Activated T-cell treated with anti-CD3 and anti-CD28 coated beads, Interleukin-2, amount 50 U/mL, for 24 hours (primary cell): Measurements from ENCODE around the gene MAPK9.
"Not testable (repeated sequence)": the region's sequence is repeated elsewhere in the genome, so short reads cannot be mapped to it uniquely, and the experiment has no call there.

ENCODE experiments used
- DNase-seq: peaks from one replicate; pipeline ENCODE4 v3.0.0-alpha.2; 2020
- H3K27ac Mint-ChIP-seq: 2 replicates; pipeline ENCODE4 v1.8.0; 2020; ENCODE audit warnings: mild to moderate bottlenecking, mixed read lengths
- H3K27me3 Mint-ChIP-seq: 2 replicates; pipeline ENCODE4 v1.8.0; 2020; ENCODE audit warnings: mixed read lengths
- H3K36me3 Mint-ChIP-seq: 2 replicates; pipeline ENCODE4 v1.8.0; 2020; ENCODE audit warnings: low read depth, mixed read lengths
- H3K4me1 Mint-ChIP-seq: 2 replicates; pipeline ENCODE4 v1.8.0; 2020; ENCODE audit warnings: low read depth, mixed read lengths
- H3K4me3 Mint-ChIP-seq: 2 replicates; pipeline ENCODE4 v1.8.0; 2020; ENCODE audit warnings: mild to moderate bottlenecking, moderate library complexity, mixed read lengths
- H3K9me3 Mint-ChIP-seq: 2 replicates; pipeline ENCODE4 v1.8.0; 2020; ENCODE audit warnings: mixed read lengths

Gene MAPK9

DNA sequence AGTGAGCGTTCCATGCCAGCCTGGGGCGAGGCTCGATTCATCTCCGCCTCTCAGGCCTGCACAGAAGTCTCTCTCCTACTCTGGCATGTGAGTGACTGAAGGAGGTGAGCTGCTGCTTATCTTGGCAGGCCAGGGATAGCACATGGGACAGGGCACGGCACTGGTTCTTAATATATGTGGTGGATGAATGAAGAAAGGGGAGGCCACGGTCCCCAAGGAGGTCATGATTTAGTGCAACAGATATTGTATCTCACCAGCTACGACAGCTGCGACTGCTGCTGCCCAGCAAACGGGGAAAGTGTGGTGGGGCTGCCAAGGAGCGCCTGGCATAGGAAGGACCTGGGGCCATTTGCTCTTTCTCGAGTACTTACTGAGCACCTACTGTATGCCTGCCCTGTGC is 19.3 kb upstream of the MAPK9 start:
- Mint-ChIP-seq H3K4me1 (no peaks in the 10 kb centered on the region), H3K36me3 (no peaks in the 10 kb centered on the region), H3K27me3 (no peaks in the 10 kb centered on the region), H3K27ac (no peak overlapping the region), H3K4me3 (no peak overlapping the region), H3K9me3 (no peaks in the 10 kb centered on the region)
- no peak for DNase-seq

DNA sequence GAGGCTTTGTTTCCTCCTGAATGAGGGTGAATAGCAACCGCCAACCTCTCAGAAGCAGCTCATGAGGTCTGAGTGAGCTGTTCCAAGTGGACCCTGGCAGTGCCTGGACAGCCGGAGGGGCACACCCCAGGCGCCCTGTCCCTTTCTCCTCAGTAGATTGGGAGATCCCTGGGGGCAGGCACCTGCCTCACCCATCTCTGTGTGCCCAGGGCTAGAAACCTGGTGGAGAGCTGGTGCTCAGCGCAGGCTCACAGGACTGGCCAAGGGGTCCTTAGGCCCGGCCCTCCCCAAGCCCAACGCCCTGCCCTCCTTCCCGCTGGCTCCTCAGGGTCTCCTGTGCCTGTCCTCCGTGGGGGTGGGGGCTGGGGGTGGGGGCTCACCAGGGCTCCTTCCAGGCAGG is 14.9 kb upstream of the MAPK9 start:
- H3K36me3 Mint-ChIP-seq, result no peaks in the 10 kb centered on the region
- H3K4me1 Mint-ChIP-seq, result no peaks in the 10 kb centered on the region
- no peaks in the 10 kb centered on the region for H3K9me3 Mint-ChIP-seq
- no peak overlapping the region for H3K27ac Mint-ChIP-seq
- DNase-seq, result no peak
- H3K4me3 Mint-ChIP-seq, result no peak overlapping the region
- H3K27me3 Mint-ChIP-seq, result no peaks in the 10 kb centered on the region

DNA sequence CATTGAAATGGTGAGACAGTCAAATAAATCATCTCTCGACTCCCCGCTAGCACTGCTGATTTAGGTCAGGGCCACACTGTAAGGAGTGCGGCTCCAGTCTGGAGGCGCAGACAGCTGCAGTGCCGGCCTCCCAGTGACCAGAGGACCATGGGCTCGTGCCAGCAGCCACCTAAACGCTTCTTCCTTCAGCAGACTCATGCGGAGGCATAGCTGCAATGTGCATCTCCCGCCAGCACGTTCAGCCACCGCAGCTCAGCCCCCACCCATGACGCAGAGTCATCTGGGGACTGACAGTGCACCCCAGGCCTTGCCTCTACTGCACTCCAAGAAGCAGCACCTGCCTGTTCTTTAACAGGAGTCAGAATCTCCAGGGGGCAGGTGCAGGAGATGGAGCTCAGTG is 13.6 kb upstream of the MAPK9 start:
- no peak overlapping the region for H3K27ac Mint-ChIP-seq
- H3K4me1 Mint-ChIP-seq, result no peaks in the 10 kb centered on the region

DNA sequence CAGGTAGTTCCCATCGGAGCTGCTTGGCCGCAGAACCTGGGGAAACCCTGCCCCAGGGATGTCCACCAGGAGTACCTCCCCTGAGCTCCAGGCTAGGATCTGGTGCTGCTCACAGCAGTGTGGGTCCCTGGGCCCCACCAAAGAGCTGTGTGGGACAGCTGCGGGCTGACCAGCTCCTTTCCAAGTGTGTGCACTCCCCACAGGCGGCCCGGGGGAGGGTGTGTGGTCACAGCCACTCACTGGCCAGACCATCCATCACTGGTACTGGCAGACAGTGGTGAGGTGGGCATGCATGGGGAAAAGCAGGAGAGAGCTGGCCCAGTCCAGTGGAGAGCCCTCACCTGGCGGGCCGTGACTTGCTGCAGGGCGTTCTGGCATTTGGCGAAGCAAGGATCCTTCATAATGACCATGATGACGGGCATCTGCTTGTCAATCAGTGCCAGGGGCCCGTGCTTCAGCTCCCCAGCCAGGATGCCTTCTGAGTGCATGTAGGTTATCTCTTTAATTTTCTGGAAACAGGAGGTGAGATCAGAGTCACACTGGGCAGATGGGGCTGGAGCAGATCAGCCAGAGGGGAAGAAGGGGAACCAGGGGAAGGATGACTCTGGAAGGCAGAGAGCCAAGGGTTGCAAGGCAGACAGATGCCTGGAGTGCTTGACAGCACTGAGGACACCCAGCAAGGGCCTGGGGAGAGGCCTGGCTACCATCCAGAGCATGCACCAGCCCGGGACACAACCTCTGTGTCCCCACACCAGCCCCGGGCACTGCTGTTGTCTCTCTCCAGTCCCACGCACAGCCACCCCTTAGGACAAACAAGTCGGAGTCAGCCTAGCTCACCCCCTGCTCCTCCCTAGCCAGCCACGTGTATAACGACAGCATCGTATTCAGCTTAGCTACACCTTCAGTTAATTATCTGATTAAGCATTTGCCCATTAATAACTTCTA is 12.8 kb upstream of the MAPK9 start:
- H3K27ac Mint-ChIP-seq, result no peak overlapping the region
- no peaks in the 10 kb centered on the region for H3K9me3 Mint-ChIP-seq
- H3K4me3 Mint-ChIP-seq, result no peak overlapping the region

More for the DNA sequence above, 13.6 kb upstream of the MAPK9 start:
- Mint-ChIP-seq H3K4me3 (no peak overlapping the region), H3K27me3 (no peaks in the 10 kb centered on the region), H3K9me3 (no peaks in the 10 kb centered on the region), H3K36me3 (no peaks in the 10 kb centered on the region)
- no peak for DNase-seq

DNA sequence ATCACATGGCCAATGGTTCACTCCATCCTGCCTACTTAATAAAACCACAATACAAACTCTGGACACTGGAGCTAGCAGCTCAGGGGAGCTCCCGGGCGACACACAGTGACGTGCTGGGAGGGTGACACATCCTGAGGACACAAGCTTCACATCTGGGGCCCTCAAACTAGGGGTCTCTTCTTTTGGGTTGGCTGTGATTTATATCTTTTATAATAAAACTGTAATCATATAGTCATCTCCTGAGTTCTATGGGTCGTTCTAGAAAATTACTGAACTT is 12.1 kb upstream of the MAPK9 start:
- Mint-ChIP-seq H3K4me1 (no peaks in the 10 kb centered on the region), H3K36me3 (no peaks in the 10 kb centered on the region), H3K27ac (no peak overlapping the region), H3K27me3 (no peaks in the 10 kb centered on the region), H3K4me3 (no peak overlapping the region), H3K9me3 (no peaks in the 10 kb centered on the region)
- DNase-seq, result no peak

More for the DNA sequence above, 12.8 kb upstream of the MAPK9 start:
- Mint-ChIP-seq H3K4me1 (no peaks in the 10 kb centered on the region), H3K27me3 (no peaks in the 10 kb centered on the region), H3K36me3 (no peaks in the 10 kb centered on the region)
- DNase-seq, result no peak

DNA sequence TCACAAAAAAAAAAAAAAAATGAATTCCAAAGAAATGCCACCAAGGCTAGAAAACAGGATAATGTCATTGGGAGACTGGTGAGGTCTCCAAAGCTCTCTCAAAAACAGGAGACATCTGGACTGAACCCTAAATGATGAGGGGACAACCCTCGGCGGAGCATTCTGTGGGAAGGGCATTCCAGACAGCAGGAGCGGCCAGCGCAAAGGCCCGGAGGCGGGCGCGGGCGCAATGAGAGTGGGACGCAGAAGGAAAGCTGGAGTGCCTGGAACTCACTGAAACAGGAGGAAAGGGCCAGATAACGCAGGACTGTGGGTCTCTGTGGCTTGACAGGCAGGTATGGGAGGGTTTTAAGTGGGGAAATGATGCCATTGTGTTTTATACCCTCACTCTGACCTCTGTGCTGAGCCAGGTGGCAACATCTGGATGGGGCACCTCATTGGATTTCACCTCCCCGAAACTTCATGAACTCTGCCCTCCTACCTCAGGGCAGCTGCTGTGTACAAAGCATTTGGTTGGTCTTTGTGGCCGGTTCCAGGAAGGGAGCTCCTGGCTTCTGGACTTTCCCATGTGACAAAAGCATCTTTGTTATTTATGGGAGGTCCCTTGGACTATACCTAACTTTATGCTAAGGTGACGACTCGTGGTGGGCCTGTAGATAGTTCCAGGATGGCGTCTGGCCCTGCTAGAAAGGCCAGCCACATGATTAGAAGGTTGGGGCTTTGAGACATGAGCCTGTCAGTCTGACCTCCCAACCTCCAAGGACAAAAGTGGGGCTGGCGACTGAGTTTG is 11.5 kb upstream of the MAPK9 start:
- Mint-ChIP-seq H3K4me1 (no peaks in the 10 kb centered on the region), H3K27ac (no peak overlapping the region), H3K9me3 (no peaks in the 10 kb centered on the region), H3K27me3 (no peaks in the 10 kb centered on the region), H3K4me3 (no peak overlapping the region), H3K36me3 (no peaks in the 10 kb centered on the region)
- no peak for DNase-seq

DNA sequence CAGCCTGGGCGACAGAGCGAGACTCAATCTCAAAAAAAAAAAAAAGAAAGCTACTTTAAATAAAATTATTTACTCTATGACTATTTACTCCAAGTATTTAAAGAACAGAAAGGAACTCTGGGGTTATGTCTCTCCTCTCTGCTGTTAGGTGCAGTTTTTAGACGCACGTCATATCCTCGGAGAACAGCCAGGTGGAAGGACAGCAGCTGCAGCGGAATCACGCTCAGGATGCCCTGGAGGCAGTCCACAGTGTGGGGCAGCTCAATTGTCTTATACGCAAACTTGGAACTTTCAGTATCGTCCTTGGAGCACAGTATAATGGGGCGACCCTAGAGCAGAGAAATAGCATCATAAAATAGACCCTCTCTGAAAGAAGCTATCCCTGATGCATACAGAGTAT is 10.4 kb upstream of the MAPK9 start:
- H3K4me3 Mint-ChIP-seq, result no peak overlapping the region
- no peak for DNase-seq
- H3K9me3 Mint-ChIP-seq, result no peaks in the 10 kb centered on the region
- H3K27ac Mint-ChIP-seq, result no peak overlapping the region
- no peaks in the 10 kb centered on the region for H3K36me3 Mint-ChIP-seq
- no peaks in the 10 kb centered on the region for H3K27me3 Mint-ChIP-seq
- H3K4me1 Mint-ChIP-seq, result no peaks in the 10 kb centered on the region

DNA sequence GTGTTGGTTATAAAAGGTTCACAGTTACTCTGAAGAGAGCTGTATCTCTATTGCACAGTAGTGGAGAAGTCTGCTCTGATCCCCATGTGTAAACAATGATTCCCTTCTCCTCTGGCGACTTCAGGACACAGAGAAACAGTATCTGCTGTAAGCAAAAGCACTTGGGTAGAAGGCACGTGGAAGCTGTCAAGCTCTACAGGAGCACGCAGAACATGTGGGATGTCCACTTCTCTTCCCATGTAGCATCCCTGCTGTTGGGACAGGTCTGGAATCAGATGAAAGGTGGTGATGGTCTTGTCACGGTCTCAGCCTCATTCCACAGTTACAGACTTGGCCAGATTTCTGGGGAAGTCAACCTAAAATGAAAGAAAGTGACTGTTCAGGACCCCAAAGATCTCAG is 9.4 kb upstream of the MAPK9 start:
- Mint-ChIP-seq H3K9me3 (no peaks in the 10 kb centered on the region), H3K4me3 (no peak overlapping the region), H3K4me1 (peaks cover 3% of the 10 kb centered on the region), H3K36me3 (no peaks in the 10 kb centered on the region), H3K27ac (no peak overlapping the region), H3K27me3 (no peaks in the 10 kb centered on the region)
- DNase-seq, result no peak

DNA sequence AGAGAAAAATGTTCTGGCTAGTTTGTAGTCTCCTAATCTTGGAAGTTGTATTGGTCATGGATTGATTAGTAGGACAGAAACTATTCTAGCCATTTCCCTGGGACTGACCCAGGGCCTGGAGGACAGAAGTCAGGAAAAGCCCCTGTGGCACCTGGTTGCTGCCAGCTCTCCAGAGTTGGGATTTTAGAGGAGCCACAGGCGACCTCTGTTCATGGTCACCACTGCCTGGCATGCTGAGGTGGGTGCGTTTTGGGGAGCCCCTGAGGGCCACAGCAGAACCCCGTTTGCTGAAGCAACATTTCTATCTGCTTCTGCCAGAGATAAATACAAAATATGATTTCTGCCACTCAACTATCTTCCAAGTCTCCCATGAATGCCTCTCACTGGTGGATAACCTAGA is 7.6 kb upstream of the MAPK9 start:
- Mint-ChIP-seq H3K27ac (no peak overlapping the region), H3K9me3 (no peaks in the 10 kb centered on the region), H3K27me3 (no peaks in the 10 kb centered on the region), H3K36me3 (no peaks in the 10 kb centered on the region), H3K4me3 (no peak overlapping the region), H3K4me1 (peaks cover 7% of the 10 kb centered on the region)
- DNase-seq, result no peak

DNA sequence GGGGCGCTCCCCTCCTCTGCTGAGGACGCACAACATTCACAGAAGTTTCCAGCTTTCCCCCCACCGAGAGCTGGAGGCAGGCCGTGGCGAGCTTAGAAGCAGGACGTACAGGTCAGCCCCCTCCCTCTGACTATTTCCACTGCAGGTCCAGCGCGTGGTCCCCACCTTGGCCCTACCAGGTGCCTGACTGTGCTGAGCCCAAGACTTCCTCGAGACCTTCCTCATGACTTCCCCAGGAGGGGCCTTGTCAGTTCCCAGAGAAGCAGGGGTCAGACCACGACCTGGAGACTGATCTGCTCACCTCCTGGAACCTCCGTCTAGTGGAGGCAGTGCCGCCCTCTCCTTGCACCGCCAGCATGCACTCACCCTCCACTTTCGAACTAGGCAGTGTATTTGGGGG is 7.1 kb upstream of the MAPK9 start:
- H3K9me3 Mint-ChIP-seq, H3K27me3 Mint-ChIP-seq, H3K27ac Mint-ChIP-seq, H3K4me3 Mint-ChIP-seq, DNase-seq, H3K36me3 Mint-ChIP-seq: not testable (repeated sequence)
- peaks cover 12% of the 10 kb centered on the region for H3K4me1 Mint-ChIP-seq

DNA sequence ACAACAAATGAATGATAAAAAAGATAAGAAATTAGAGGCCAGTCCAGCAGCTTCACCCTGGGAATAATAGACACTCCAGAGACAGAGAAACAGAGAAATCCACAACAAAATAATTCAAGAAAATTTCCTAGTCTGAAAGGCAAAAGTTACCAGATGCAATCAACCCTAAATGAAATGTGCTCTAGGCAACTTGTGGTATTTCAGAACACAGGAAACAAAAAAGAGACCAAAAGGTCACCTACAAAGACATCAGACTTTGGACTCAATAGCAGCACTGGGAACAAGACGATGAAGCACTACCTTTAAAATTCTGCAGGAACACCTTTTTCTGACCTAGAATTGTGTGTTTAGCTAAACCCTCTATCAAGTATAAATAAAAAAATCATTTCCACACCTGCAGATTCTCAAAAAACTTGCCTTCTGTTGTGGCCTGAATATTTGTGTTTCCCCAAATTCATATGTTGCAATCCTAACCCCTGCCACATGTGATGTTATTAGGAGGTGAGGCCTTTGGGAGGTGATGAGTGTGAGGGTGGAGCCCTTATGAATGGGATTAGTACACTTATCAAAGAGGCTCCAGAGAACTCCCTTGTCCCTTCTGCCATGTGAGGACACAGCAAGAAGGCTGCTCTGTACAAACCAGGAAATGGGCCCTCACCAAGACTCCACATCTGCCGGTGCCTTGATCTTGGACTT is 5.9 kb upstream of the MAPK9 start:
- peaks cover 23% of the 10 kb centered on the region for H3K4me1 Mint-ChIP-seq
- H3K27me3 Mint-ChIP-seq, result no peaks in the 10 kb centered on the region
- H3K36me3 Mint-ChIP-seq, result peaks cover 7% of the 10 kb centered on the region
- no peak overlapping the region for H3K27ac Mint-ChIP-seq
- H3K4me3 Mint-ChIP-seq, result no peak overlapping the region
- no peak for DNase-seq
- no peaks in the 10 kb centered on the region for H3K9me3 Mint-ChIP-seq

DNA sequence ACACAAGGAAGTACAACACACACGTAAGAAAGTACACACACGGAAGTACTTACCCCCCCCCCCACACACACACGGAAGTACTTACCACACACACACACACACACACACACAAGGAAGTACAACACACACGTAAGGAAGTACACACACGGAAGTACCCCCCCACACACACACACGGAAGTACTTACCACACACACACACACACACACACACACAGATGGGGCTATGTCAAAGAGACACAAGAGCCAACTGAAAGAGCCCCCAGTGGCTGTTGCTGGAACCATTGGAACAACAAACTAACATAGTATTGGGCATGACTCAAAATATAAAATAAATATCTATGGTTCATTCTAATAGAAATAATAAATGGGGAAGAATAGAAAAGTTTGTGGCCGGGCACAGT is 4.9 kb upstream of the MAPK9 start:
- Mint-ChIP-seq H3K9me3 (no peaks in the 10 kb centered on the region), H3K4me1 (peaks cover 25% of the 10 kb centered on the region), H3K36me3 (peaks cover 9% of the 10 kb centered on the region), H3K27ac (no peak overlapping the region), H3K27me3 (no peaks in the 10 kb centered on the region), H3K4me3 (no peak overlapping the region)
- DNase-seq, result no peak

DNA sequence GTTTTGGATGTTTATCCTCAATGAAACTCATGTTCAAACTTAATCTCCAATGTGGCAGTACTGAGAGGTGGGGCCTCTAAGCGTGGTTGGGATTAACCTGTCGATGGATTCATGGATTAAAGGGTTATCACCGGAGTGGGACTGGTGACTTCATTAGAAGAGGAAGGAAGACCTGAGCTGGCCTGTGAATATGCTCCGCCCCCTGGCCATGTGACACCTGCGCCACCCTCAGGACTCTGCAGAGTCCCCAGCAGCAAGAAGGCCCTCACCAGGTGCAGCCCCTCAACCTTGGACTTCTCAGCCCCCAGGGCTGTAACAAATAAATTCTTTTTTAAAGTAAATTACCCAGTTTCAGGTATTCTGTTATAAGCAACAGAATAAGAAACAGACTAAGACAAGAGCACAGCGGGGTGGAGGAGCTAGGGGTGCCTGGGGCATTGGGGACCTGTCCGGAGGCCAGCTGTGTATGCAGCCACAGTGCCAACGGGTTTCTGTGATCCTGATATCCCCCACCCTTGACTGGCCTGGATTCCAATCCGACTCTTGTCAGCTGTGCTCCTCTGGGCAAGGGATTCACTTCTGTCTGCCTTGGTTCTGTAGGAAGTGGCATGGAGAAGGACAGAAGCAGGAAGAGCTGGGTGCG is 3.2 kb upstream of the MAPK9 start:
- H3K27ac Mint-ChIP-seq, result no peak overlapping the region
- peaks cover 13% of the 10 kb centered on the region for H3K36me3 Mint-ChIP-seq
- H3K27me3 Mint-ChIP-seq, result no peaks in the 10 kb centered on the region
- DNase-seq, result no peak
- H3K4me3 Mint-ChIP-seq, result no peak overlapping the region
- H3K4me1 Mint-ChIP-seq, result peaks cover 36% of the 10 kb centered on the region
- no peaks in the 10 kb centered on the region for H3K9me3 Mint-ChIP-seq

DNA sequence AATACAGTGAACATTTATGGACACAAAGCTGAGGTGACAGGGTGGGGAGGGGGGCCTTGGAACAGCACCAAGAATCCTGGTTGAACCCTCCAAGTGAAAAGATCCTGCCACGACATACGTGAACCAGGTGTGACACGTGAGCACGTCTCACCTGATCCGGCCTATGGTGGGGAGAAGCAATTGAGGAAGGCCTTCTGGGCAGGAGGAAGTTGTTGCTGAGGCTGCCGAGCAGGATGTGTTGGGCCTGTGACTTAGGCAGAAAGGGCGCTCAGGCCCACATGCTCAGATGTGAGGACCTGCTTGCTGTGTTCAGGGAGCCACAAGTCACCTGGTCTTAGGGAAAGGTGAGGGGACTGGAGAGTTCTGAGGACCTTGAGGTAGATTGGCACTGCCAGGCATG is 2.5 kb upstream of the MAPK9 start:
- Mint-ChIP-seq H3K27ac (peak overlapping the region; percentile 29), H3K36me3 (peaks cover 13% of the 10 kb centered on the region), H3K9me3 (no peaks in the 10 kb centered on the region), H3K4me1 (peaks cover 40% of the 10 kb centered on the region), H3K4me3 (no peak overlapping the region), H3K27me3 (no peaks in the 10 kb centered on the region)
- no peak for DNase-seq
